Activated naive CD4-positive, alpha-beta T cell treated with anti-CD3 and anti-CD28 coated beads for 36 hours (primary cell): ENCODE measurements around the gene ZFAND3. TPM values are rescaled to one million over a fixed set of nuclear protein-coding genes. Genes with fewer than 3 reads are reported as not detected.
A peak's percentile ranks its signal among the peaks of the same experiment; 100 is the strongest.
"Not testable (repeated sequence)": the region's sequence is repeated elsewhere in the genome, so short reads cannot be mapped to it uniquely, and the experiment has no call there.

Source experiments
- CTCF ChIA-PET: fragments of 350-600 bp; sonication (Branson Sonifier 250); formaldehyde crosslinking; loops from one replicate; lab custom pipeline; 2021; ENCODE audit warnings: antibody characterized with exemption; lab: Charles Lee
- DNase-seq: peaks from one replicate; pipeline ENCODE4 v3.0.0-alpha.2; 2020
- H3K27ac Mint-ChIP-seq: one replicate; pipeline ENCODE4 v1.8.0; 2021; ENCODE audit warnings: mild to moderate bottlenecking, mixed read lengths
- H3K27me3 Mint-ChIP-seq: one replicate; pipeline ENCODE4 v1.8.0; 2021; ENCODE audit warnings: low read depth, mixed read lengths
- H3K36me3 Mint-ChIP-seq: one replicate; pipeline ENCODE4 v1.8.0; 2021; ENCODE audit warnings: low read depth, mixed read lengths
- H3K4me1 Mint-ChIP-seq: one replicate; pipeline ENCODE4 v1.8.0; 2021; ENCODE audit warnings: low read depth, mixed read lengths
- H3K4me3 Mint-ChIP-seq: one replicate; pipeline ENCODE4 v1.8.0; 2021; ENCODE audit warnings: mild to moderate bottlenecking, moderate library complexity, mixed read lengths
- H3K9me3 Mint-ChIP-seq: one replicate; pipeline ENCODE4 v1.8.0; 2021; ENCODE audit warnings: mixed read lengths
- intact Hi-C: fragments of 100-400 bp; cut with micrococcal nuclease; formaldehyde crosslinking; loops from one replicate; pipeline ENCODE4 v1.15.1; 2023
- total RNA-seq, 2 experiments: library from RNA; stranded (reverse); gene quantifications; one replicate each; pipeline ENCODE4 v1.2.3, GENCODE V29; 2021

ZFAND3 gene
- total RNA-seq, 2 experiments from 2014 or later, result 33.6 to 35.3 TPM

DNA sequence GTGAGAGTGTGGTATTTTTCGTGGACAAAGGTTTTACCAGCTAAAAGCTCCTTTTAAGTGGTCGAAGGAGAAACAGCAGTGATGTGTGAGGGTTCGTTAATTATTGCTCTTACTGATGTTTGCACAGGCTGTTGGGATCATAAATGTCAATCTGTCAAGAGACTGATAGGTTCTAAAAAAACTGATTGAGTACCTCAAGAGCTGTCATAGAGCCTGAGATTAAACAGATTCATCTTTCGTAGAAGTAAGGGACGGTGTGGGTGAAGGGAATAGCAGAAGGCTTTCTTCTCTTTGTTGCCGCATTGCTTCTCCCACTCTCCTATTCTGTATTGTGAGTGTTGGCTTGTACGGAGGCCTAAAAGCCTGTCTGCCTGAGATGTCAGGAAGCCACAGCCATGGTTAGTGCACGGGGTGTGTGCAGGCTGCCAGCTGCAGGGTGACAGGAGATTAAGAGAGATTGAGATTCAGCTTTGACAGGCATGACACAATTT lies 291.0 kb downstream of the ZFAND3 start:
- peaks cover 14% of the 10 kb centered on the region for H3K4me1 Mint-ChIP-seq
- CTCF ChIA-PET, result interaction anchor here (0.7 kb wide), 1 partner anchor 247 kb away, joined by 5 read pairs; no protein-coding TSS in a partner anchor
- H3K9me3 Mint-ChIP-seq, result no peaks in the 10 kb centered on the region
- H3K4me3 Mint-ChIP-seq, result no peak overlapping the region
- H3K27me3 Mint-ChIP-seq, result no peaks in the 10 kb centered on the region
- intact Hi-C loops, result no loop called here
- DNase-seq, result peak; percentile 10
- no peak overlapping the region for H3K27ac Mint-ChIP-seq
- peaks cover 7% of the 10 kb centered on the region for H3K36me3 Mint-ChIP-seq

DNA sequence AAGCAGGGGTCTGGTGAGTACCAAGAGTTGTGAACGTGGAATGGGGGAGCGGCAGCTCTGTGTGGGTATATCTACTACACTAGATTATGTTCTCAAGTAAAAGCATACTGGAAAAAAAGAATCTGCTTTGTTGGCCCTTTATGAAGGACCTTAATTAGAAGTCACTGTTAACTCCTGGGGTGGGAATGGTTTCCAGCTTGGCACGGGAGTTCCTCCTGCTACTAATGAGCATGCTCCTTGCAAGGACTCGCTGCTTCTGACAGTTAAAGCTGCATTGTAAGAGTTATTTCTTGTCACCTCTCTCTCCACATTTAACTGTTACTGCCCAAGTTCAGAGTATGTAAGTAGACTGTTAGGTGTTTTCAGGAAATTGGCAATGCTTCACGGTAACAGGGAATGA lies 292.7 kb downstream of the ZFAND3 start:
- Mint-ChIP-seq H3K9me3 (no peaks in the 10 kb centered on the region), H3K4me3 (no peak overlapping the region), H3K4me1 (peaks cover 14% of the 10 kb centered on the region), H3K27me3 (no peaks in the 10 kb centered on the region), H3K27ac (no peak overlapping the region), H3K36me3 (peaks cover 2% of the 10 kb centered on the region)
- DNase-seq, result no peak
- CTCF ChIA-PET, result interaction anchor here (0.7 kb wide), 1 partner anchor 316 kb away, joined by 3 read pairs; no protein-coding TSS in a partner anchor
- intact Hi-C loops, result no loop called here

DNA sequence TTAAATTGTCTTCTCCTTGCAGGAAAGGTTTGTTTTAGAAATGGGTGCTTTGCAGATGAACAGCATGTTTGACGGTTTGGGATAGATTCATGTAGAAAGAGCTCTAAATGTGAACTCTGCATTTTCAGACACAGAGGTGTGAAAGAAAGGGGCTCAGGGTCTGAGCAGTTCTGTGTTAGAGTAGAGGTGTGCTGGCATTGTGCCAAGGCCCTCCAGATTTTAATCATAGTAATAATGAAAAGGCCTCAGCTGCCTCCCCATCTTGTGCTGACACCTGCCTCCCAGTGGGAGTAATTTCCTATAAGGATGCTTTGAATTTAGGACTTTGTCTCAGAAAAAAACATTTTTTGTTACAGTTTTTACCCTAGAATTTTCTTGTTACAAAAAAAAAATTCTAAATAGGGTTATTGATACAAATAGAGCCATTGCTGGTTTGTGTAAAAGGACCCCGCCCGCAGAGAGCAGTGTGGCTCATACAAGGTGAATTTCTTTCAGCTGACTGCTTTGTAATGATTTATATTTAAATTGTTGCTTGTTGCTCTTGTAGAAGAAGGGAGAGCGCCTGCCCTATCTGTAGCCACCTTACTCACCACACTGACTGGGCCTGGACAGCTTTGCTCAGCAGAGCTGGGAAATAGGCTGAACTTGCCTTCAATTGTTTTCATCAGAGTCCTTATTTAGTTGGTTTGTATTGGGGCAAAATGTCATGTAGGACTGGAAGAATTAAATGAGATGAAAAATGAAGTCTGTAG lies 294.5 kb downstream of the ZFAND3 start:
- CTCF ChIA-PET, result interaction anchor here (0.6 kb wide), 1 partner anchor 1575 kb away, joined by 3 read pairs; no protein-coding TSS in a partner anchor
- Mint-ChIP-seq H3K27me3 (no peaks in the 10 kb centered on the region), H3K9me3 (no peaks in the 10 kb centered on the region), H3K4me1 (peaks cover 12% of the 10 kb centered on the region), H3K4me3 (no peak overlapping the region), H3K36me3 (peaks cover 2% of the 10 kb centered on the region), H3K27ac (no peak overlapping the region)
- intact Hi-C loops, result no loop called here
- no peak for DNase-seq

DNA sequence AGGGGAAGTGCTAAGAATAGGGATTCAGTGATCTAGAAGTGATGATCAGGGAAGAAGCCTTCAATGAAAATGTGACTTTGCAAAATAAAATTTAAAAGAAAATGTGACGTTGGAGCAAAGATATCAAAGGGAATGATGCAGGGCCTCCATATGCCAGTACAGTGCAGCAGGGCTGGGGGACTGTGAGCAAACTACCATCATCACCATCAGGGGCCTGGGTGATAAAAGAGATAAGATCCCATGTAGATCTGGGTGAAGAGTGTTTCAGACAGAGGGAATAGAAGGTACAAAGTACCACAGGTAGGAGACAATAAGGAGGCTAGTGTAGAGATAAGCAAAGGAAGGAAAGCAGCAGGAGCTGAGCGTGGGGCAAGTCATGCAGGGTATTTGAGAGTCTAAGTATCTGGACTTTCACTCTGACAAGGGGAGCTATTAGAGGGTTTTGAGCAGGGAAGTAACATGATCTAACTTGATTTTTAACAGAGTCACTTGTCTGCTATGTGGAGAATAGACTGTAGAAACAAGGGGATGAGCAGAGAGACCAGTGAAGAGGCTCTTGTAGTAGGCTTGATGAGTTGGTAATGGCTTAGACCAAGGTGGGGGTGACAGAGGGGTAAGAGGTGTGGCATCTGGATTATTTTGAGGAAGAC lies 295.6 kb downstream of the ZFAND3 start:
- no peak for DNase-seq
- Mint-ChIP-seq H3K36me3 (peaks cover 2% of the 10 kb centered on the region), H3K27ac (no peak overlapping the region), H3K4me3 (no peak overlapping the region), H3K9me3 (no peaks in the 10 kb centered on the region), H3K27me3 (no peaks in the 10 kb centered on the region), H3K4me1 (peaks cover 11% of the 10 kb centered on the region)
- intact Hi-C loops, result no loop called here
- CTCF ChIA-PET, result no interaction called here

DNA sequence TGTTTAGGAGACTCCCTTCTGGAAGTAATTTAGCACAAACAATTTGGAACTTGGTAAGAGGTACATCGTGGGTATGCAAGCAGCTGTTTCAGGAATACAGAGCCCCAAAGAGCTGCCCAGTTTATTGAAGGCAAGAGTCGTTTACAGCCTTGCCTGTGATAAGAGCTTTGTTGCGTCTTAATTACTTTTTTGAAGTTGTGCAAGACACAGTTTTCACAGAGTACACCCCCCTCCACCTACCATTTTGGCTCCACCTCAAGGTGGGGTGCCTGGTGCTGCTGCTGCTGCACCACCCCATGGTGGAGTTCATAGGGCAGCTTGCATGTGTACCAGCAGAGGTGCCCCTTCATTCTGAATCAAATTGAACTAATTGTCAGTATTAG lies 296.1 kb downstream of the ZFAND3 start:
- intact Hi-C loops, result no loop called here
- DNase-seq, result no peak
- Mint-ChIP-seq H3K4me1 (peaks cover 6% of the 10 kb centered on the region), H3K9me3 (no peaks in the 10 kb centered on the region), H3K36me3 (peaks cover 2% of the 10 kb centered on the region), H3K27me3 (no peaks in the 10 kb centered on the region), H3K4me3 (no peak overlapping the region), H3K27ac (no peak overlapping the region)
- CTCF ChIA-PET, result no interaction called here

DNA sequence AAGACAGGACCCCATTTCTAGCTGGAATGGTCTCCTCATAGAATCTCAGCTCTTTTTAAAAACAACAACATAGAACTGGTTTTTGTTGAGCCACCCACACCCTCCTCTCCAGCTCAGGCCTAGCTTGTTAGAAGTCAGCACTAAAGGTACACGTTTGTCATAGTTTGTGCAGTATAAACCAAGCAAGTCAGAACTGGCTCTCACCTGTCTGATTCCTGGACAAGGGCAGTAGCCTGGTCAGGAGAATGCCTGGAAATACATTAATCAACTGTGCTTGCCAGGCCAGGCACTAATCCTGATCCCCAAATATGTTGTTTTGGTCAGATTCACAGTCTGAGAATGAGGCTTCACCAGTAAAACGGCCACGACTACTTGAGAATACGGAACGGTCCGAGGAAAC lies 296.7 kb downstream of the ZFAND3 start:
- H3K9me3 Mint-ChIP-seq, result no peaks in the 10 kb centered on the region
- CTCF ChIA-PET, result interaction anchor here (0.7 kb wide), 1 partner anchor 637 kb away, joined by 3 read pairs; no protein-coding TSS in a partner anchor
- H3K36me3 Mint-ChIP-seq, result peaks cover 5% of the 10 kb centered on the region
- H3K27ac Mint-ChIP-seq, result no peak overlapping the region
- intact Hi-C loops, result no loop called here
- DNase-seq, result no peak
- H3K27me3 Mint-ChIP-seq, result no peaks in the 10 kb centered on the region
- H3K4me1 Mint-ChIP-seq, result peaks cover 2% of the 10 kb centered on the region
- H3K4me3 Mint-ChIP-seq, result no peak overlapping the region

DNA sequence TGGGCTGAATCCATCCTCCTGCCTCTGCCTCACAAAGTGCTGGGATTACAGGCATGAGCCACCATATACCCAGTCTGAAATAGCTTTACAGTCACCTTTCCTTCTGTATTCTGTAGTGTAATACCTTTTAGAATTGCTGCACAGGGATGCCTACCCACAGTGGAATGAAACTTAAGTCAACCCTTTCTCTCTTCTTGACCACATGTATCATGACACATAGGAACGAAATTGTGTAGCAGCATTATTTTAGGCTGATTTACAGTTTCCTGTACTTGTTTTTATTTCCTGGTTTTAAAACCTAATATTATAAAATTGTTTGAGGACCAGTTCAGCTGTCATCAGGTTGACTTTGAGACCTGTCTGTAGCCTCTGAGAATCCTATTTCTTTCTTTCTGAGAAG lies 297.8 kb downstream of the ZFAND3 start:
- Mint-ChIP-seq H3K27ac (no peak overlapping the region), H3K27me3 (no peaks in the 10 kb centered on the region), H3K4me1 (peaks cover 2% of the 10 kb centered on the region), H3K9me3 (no peaks in the 10 kb centered on the region), H3K4me3 (no peak overlapping the region), H3K36me3 (peaks cover 10% of the 10 kb centered on the region)
- no peak for DNase-seq
- CTCF ChIA-PET, result interaction anchor here (0.7 kb wide), 1 partner anchor 636 kb away, joined by 3 read pairs; no protein-coding TSS in a partner anchor
- intact Hi-C loops, result no loop called here

DNA sequence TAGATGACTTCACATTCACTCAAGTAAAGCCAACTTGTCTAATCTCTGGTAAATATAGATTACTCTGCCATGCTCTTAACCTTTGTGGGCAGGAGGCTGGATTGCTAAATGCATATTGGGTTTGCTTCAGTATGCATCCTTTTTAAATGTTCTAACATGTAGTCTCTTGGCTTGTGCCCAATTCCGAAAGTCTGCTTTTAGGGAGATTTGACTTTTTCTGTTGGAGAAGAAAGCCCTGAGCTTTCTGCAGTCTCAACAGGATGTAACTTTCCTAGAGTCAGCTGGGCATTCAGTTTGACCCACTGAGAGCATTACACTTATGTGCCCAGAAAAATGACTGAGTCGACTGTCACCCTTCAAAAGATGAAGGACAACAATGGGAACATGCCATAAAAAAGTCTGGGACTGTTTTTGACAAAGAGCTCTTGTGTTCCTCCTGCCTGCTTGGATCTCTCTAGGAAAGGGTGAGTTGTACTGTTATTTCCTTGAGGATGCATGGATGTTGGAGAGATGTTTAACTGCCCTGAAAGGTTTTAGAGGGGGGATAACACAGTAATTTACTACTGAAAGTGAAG lies 299.4 kb downstream of the ZFAND3 start:
- Mint-ChIP-seq H3K27me3 (no peaks in the 10 kb centered on the region), H3K4me1 (no peaks in the 10 kb centered on the region), H3K4me3 (no peak overlapping the region), H3K27ac (no peak overlapping the region), H3K9me3 (no peaks in the 10 kb centered on the region), H3K36me3 (peaks cover 23% of the 10 kb centered on the region)
- no peak for DNase-seq
- CTCF ChIA-PET, result interaction anchor here (0.6 to 0.7 kb wide), 2 partner anchors 197 to 317 kb away, joined by 3 to 4 read pairs; no protein-coding TSS in a partner anchor
- intact Hi-C loops, result no loop called here

DNA sequence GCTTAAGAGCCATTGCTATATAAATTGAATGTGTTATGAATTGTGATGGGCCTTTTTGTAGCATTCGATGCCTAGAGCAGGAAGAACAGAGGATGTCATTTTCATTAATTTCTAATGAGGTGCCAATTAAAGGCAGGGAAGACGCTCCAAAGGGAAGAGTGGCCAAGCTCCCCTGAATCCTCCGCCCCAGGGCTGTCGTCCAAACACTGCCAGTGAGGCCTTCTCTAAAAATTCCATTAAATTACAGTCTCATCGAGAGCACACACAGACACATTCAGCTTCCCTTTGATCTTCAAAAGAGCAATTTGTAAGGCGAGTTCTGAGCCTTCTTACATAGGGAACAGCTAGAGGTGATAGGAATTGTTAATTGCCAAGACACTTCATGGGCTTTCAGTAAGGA lies 300.0 kb downstream of the ZFAND3 start:
- Mint-ChIP-seq H3K27ac (no peak overlapping the region), H3K27me3 (no peaks in the 10 kb centered on the region), H3K4me1 (no peaks in the 10 kb centered on the region), H3K36me3 (peaks cover 23% of the 10 kb centered on the region), H3K9me3 (no peaks in the 10 kb centered on the region), H3K4me3 (no peak overlapping the region)
- CTCF ChIA-PET, result interaction anchor here (0.7 kb wide), 1 partner anchor 198 kb away, joined by 4 read pairs; no protein-coding TSS in a partner anchor
- no peak for DNase-seq
- intact Hi-C loops, result no loop called here

DNA sequence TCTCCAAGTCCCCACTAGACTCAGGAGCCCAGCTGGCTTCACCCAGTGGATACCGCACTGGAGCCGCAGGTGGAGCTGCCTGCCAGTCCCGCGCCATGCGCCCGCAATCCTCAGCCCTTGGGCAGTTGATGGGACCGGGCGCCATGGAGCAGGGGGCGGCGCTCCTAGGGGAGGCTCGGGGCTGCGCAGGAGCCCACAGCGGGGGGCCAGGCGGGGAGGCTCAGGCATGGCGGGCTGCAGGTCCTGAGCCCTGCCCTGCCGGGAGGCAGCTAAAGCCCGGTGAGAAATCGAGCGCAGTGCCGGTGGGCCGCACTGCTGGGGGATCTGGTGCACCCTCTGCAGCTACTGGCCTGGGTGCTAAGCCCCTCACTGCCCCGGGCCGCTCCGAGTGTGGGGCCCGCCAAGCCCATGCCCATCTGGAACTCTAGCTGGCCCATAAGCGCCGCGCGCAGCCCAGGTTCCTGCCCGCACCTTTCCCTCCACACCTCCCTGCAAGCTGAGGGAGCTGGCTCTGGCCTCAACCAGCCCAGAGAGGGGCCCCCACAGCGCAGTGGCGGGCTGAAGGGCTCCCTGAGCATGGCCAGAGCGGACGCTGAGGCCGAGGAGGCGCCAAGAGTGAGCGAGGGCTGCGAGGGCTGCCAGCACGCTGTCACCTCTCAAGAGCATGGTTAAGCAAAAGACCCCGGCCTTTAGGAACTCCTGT lies 304.8 kb downstream of the ZFAND3 start:
- CTCF ChIA-PET, H3K4me1 Mint-ChIP-seq, H3K27ac Mint-ChIP-seq, intact Hi-C loops, H3K27me3 Mint-ChIP-seq, DNase-seq, H3K4me3 Mint-ChIP-seq, H3K9me3 Mint-ChIP-seq: not testable (repeated sequence)
- peaks cover 39% of the 10 kb centered on the region for H3K36me3 Mint-ChIP-seq

DNA sequence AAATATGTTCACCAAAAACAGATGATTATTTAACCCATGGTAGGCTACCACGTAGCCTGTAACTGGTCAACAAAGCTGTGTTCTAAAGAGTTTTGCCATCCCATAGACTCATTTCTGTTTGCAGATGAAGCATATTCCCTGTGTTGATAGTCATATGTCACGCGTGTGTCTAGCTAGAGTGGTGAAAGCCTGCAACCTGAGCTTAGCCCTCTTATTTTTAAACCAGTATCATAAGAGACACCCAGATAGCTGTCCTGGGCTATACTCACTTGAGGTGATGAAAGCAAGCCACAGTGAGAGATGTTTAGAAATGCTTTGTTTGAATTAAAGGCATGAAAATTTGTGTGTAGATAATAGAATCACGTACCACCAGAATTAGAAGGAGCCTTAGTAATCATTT lies 307.8 kb downstream of the ZFAND3 start:
- DNase-seq, result no peak
- intact Hi-C loops, result no loop called here
- Mint-ChIP-seq H3K4me1 (peaks cover 32% of the 10 kb centered on the region), H3K27ac (no peak overlapping the region), H3K36me3 (peaks cover 34% of the 10 kb centered on the region), H3K27me3 (no peaks in the 10 kb centered on the region), H3K4me3 (no peak overlapping the region), H3K9me3 (peaks cover 6% of the 10 kb centered on the region)
- CTCF ChIA-PET, result interaction anchor here (0.7 to 1.5 kb wide), 5 partner anchors 17 to 422 kb away, joined by 3 read pairs; no protein-coding TSS in a partner anchor

DNA sequence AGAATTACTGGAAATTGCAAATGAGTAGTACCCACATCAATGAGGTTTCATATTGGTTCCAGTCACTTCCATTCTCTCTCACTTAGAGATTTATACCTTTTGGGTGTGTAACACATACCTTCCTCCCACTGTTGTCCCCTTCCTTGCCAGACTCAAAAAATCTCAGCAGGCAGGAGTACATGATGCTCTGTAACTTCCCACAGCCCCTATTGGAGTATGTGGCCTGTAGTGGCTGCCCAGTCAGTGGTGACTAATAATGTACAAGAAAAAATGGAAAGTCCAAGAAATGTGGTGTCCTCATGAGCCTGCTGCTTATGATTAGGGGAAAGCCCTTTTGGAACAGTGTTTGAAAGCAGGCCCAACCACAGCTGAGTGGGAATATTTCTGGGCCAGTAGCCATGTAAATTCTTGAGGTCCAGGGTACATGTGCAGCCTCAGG lies 312.0 kb downstream of the ZFAND3 start:
- CTCF ChIA-PET, result no interaction called here
- H3K27ac Mint-ChIP-seq, result peak overlapping the region; percentile 55
- H3K4me1 Mint-ChIP-seq, result peaks cover 44% of the 10 kb centered on the region
- H3K27me3 Mint-ChIP-seq, result no peaks in the 10 kb centered on the region
- H3K4me3 Mint-ChIP-seq, result no peak overlapping the region
- peaks cover 6% of the 10 kb centered on the region for H3K9me3 Mint-ChIP-seq
- intact Hi-C loops, result loop anchor here (1.0 to 5.0 kb wide), 4 partner anchors 73 to 541 kb away; partner anchors contain the start of gene MDGA1
- peak; percentile 33 for DNase-seq
- peaks cover 13% of the 10 kb centered on the region for H3K36me3 Mint-ChIP-seq
